H1 (cell line): ENCODE measurements around the gene ARF6. TPM values are rescaled to one million over a fixed set of nuclear protein-coding genes. Genes with fewer than 3 reads are reported as not detected.

Experiments used
- CTCF ChIA-PET: fragments of 300-600 bp; sonication (Branson Sonifier 250); formaldehyde crosslinking; loops from one replicate; lab custom pipeline; 2021; ENCODE audit not compliant: partially characterized antibody; lab: Charles Lee
- POLR2A ChIA-PET: fragments of 300-600 bp; sonication (Branson Sonifier 250); formaldehyde crosslinking; loops from one replicate; lab custom pipeline; 2021; ENCODE audit warnings: inconsistent platforms; ENCODE audit not compliant: partially characterized antibody; lab: Charles Lee
- DNase-seq, 2 experiments: peaks; one replicate each; pipeline versions ENCODE4 v3.0.0 to v3.0.0-alpha.2; 2010 to 2022; ENCODE audit warnings: low spot score in 2 of 2, low read depth in 1 of 2, mixed read lengths in 1 of 2
- FAIRE-seq: peaks from 2 replicates; lab custom pipeline; 2011; peaks lifted over from hg19 to GRCh38; lab: Jason Lieb, UNC
- H2AFZ ChIP-seq: 2 replicates; pipeline ENCODE4 v1.8.1; 2012; ENCODE audit warnings: low read length, inconsistent platforms
- H2AK5ac ChIP-seq: 2 replicates; pipeline ENCODE4 v1.6.1; 2013; ENCODE audit warnings: low read depth, low read length
- H2BK120ac ChIP-seq: replicated peaks from 2 replicates; pipeline ENCODE3; 2013; ENCODE audit warnings: low read depth, low read length, inconsistent platforms
- H2BK12ac ChIP-seq: 2 replicates; pipeline ENCODE4 v1.6.1; 2013; ENCODE audit warnings: low read depth, low read length
- H2BK15ac ChIP-seq: 2 replicates; pipeline ENCODE4 v1.6.1; 2013; ENCODE audit warnings: low read length
- H2BK20ac ChIP-seq: 2 replicates; pipeline ENCODE4 v1.6.1; 2013; ENCODE audit warnings: low read length
- H2BK5ac ChIP-seq: 2 replicates; pipeline ENCODE4 v1.6.1; 2013; ENCODE audit warnings: low read depth, low read length
- H3K14ac ChIP-seq: 2 replicates; pipeline ENCODE4 v1.6.1; 2013; ENCODE audit warnings: inconsistent platforms; ENCODE audit not compliant: insufficient read length
- H3K18ac ChIP-seq: 2 replicates; pipeline ENCODE4 v1.6.1; 2013; ENCODE audit warnings: low read length; ENCODE audit errors: extremely low read depth
- H3K23ac ChIP-seq: 2 replicates; pipeline ENCODE4 v1.6.1; 2013; ENCODE audit warnings: inconsistent platforms; ENCODE audit not compliant: insufficient read length
- H3K23me2 ChIP-seq: 2 replicates; pipeline ENCODE4 v1.6.1; 2013; ENCODE audit warnings: low read depth, low read length
- H3K27ac ChIP-seq: 2 replicates; pipeline ENCODE4 v1.6.1; 2011; ENCODE audit warnings: low read depth, low read length, inconsistent platforms
- H3K27me3 ChIP-seq, 4 experiments: replicated peaks in 1 of 4; 1 replicate in 1 of 4; 2 replicates in 3 of 4; pipeline versions ENCODE4 v1.6.1 to v1.8.1; 2011 to 2013; ENCODE audit warnings: low read length in 3 of 4, mild to moderate bottlenecking in 3 of 4, inconsistent platforms in 2 of 4, mixed read lengths in 2 of 4, moderate library complexity in 1 of 4; ENCODE audit not compliant: control insufficient read depth in 3 of 4, insufficient read depth in 3 of 4; ENCODE audit errors: extremely low read depth in 1 of 4
- H3K36me3 ChIP-seq, 4 experiments: 2 replicates each; pipeline versions ENCODE4 v1.6.1 to v1.8.1; 2011 to 2013; ENCODE audit warnings: mild to moderate bottlenecking in 4 of 4, low read length in 3 of 4, moderate library complexity in 2 of 4, control low read depth in 1 of 4, inconsistent platforms in 1 of 4; ENCODE audit not compliant: insufficient read depth in 4 of 4, control insufficient read depth in 2 of 4
- H3K4ac ChIP-seq: replicated peaks from 2 replicates; pipeline ENCODE3; 2013; ENCODE audit warnings: low read length, low read depth, mixed read lengths, inconsistent platforms; ENCODE audit not compliant: insufficient read length
- H3K4me1 ChIP-seq, 4 experiments: replicated peaks in 1 of 4; 1 replicate in 1 of 4; 2 replicates in 3 of 4; pipeline versions ENCODE4 v1.6.1 to v1.8.1; 2011 to 2013; ENCODE audit warnings: low read length in 3 of 4, inconsistent platforms in 2 of 4, mixed read lengths in 1 of 4; ENCODE audit not compliant: insufficient read depth in 4 of 4, control insufficient read depth in 3 of 4
- H3K4me2 ChIP-seq, 2 experiments: 2 replicates each; pipeline versions ENCODE4 v1.6.1 to v1.8.1; 2011 to 2013; ENCODE audit warnings: low read depth in 2 of 2, low read length in 2 of 2, control low read depth in 1 of 2, inconsistent platforms in 1 of 2, mild to moderate bottlenecking in 1 of 2; ENCODE audit not compliant: insufficient read depth in 1 of 2
- H3K4me3 ChIP-seq, 4 experiments: fragments of 200-600, 300-600 bp in 1 of 4; sonication (generic), shearing (Covaris generic), sonication (Bioruptor Twin) in 1 of 4; 2 replicates each; pipeline versions ENCODE4 v1.5.1 to v1.8.1; 2011 to 2016; ENCODE audit warnings: low read length in 4 of 4, low read depth in 3 of 4, control low read depth in 2 of 4, inconsistent platforms in 2 of 4, mild to moderate bottlenecking in 2 of 4, mixed read lengths in 1 of 4, moderate library complexity in 1 of 4; ENCODE audit not compliant: insufficient read depth in 2 of 4; ENCODE audit errors: extremely low read depth in 1 of 4
- H3K56ac ChIP-seq: replicated peaks from 2 replicates; pipeline ENCODE3; 2013; ENCODE audit warnings: low read depth, mild to moderate bottlenecking, mixed read lengths, low read length, inconsistent platforms; ENCODE audit not compliant: insufficient read length
- H3K79me1 ChIP-seq: 2 replicates; pipeline ENCODE4 v1.6.1; 2013; ENCODE audit warnings: low read depth, low read length, control low read depth
- H3K79me2 ChIP-seq, 2 experiments: 2 replicates each; pipeline versions ENCODE4 v1.6.1 to v1.8.1; 2012 to 2013; ENCODE audit warnings: low read length in 2 of 2, mild to moderate bottlenecking in 2 of 2, inconsistent platforms in 1 of 2; ENCODE audit not compliant: insufficient read depth in 2 of 2, control insufficient read depth in 1 of 2
- H3K9ac ChIP-seq, 4 experiments: replicated peaks in 1 of 4; 1 replicate in 1 of 4; 2 replicates in 3 of 4; pipeline versions ENCODE4 v1.6.1 to v1.8.1; 2011 to 2013; ENCODE audit warnings: low read depth in 3 of 4, low read length in 3 of 4, control low read depth in 2 of 4, mild to moderate bottlenecking in 2 of 4, moderate library complexity in 2 of 4, inconsistent platforms in 1 of 4; ENCODE audit errors: extremely low read depth in 1 of 4
- H3K9me3 ChIP-seq, 2 experiments: 2 replicates each; pipeline versions ENCODE4 v1.6.1 to v1.8.1; 2012 to 2013; ENCODE audit warnings: mild to moderate bottlenecking in 2 of 2, moderate library complexity in 2 of 2, control low read depth in 1 of 2, inconsistent platforms in 1 of 2, low read depth in 1 of 2, low read length in 1 of 2, mixed read lengths in 1 of 2; ENCODE audit not compliant: insufficient read depth in 2 of 2
- H4K20me1 ChIP-seq, 2 experiments: replicated peaks in 1 of 2; 2 replicates each; pipeline versions ENCODE3 to v1.8.1; 2011 to 2013; ENCODE audit warnings: inconsistent platforms in 2 of 2, low read length in 2 of 2, mild to moderate bottlenecking in 1 of 2; ENCODE audit not compliant: insufficient read depth in 2 of 2, control insufficient read depth in 1 of 2
- H4K5ac ChIP-seq: 2 replicates; pipeline ENCODE4 v1.6.1; 2013; ENCODE audit warnings: low read length, low read depth, mixed read lengths, inconsistent platforms; ENCODE audit not compliant: insufficient read length
- H4K8ac ChIP-seq: 2 replicates; pipeline ENCODE4 v1.8.0; 2013; ENCODE audit warnings: mild to moderate bottlenecking, moderate library complexity, low read length, inconsistent platforms; ENCODE audit not compliant: insufficient read depth; ENCODE audit errors: extremely low read depth
- H4K91ac ChIP-seq: replicated peaks from 2 replicates; pipeline ENCODE3; 2013; ENCODE audit warnings: low read length, mixed read lengths, inconsistent platforms; ENCODE audit not compliant: insufficient read length
- CREB1 ChIP-seq: IDR thresholded peaks from 2 replicates; pipeline ENCODE4 v1.6.1; 2012; ENCODE audit warnings: inconsistent platforms
- EGR1 ChIP-seq: IDR thresholded peaks from 2 replicates; pipeline ENCODE4 v1.6.1; 2011; ENCODE audit warnings: low read depth, low read length, borderline replicate concordance
- EP300 ChIP-seq, 2 experiments: IDR thresholded peaks; 1 replicate in 1 of 2; 2 replicates in 1 of 2; pipeline ENCODE4 v1.6.1; 2011 to 2012; ENCODE audit warnings: low read depth in 2 of 2, low read length in 2 of 2, mild to moderate bottlenecking in 2 of 2, borderline replicate concordance in 1 of 2, inconsistent platforms in 1 of 2, moderate library complexity in 1 of 2
- KDM4A ChIP-seq: IDR thresholded peaks from one replicate; pipeline ENCODE4 v1.7.1; 2012; ENCODE audit warnings: low read depth, mild to moderate bottlenecking, moderate library complexity, low read length, inconsistent platforms; ENCODE audit not compliant: severe bottlenecking
- RBBP5 ChIP-seq: IDR thresholded peaks from 2 replicates; pipeline ENCODE4 v1.7.1; 2012; ENCODE audit warnings: low read depth, mild to moderate bottlenecking, inconsistent platforms, low read length, moderate library complexity, borderline replicate concordance
- SRF ChIP-seq: IDR thresholded peaks from 2 replicates; pipeline ENCODE4 v1.6.1; 2011; ENCODE audit warnings: mild to moderate bottlenecking, low read depth, low read length, moderate library complexity
- YY1 ChIP-seq: IDR thresholded peaks from 2 replicates; pipeline ENCODE4 v1.6.1; 2011; ENCODE audit warnings: low read depth, mild to moderate bottlenecking, low read length
- WGBS, 2 experiments: shearing (Covaris generic) in 1 of 2; methylation state at CpG; one replicate each; pipeline versions ENCODE4 v1.1.6 to v1.1.7; 2013 to 2015; ENCODE audit warnings: low lambda C conversion rate in 2 of 2, mixed read lengths in 2 of 2, inconsistent platforms in 1 of 2, low coverage in 1 of 2, missing lambda C conversion rate in 1 of 2; ENCODE audit not compliant: insufficient replicate concordance in 2 of 2, insufficient coverage in 1 of 2, insufficient read length in 1 of 2; ENCODE audit errors: extremely low coverage in 1 of 2, missing lambda C conversion rate in 1 of 2; 5-methylcytosine and 5-hydroxymethylcytosine counted together
- polyA plus RNA-seq, 7 experiments: library from polyadenylated mRNA; depleted of rRNA in 3 of 7; stranded (reverse) in 5 of 7; unstranded in 2 of 7; fragments of >200 nt in 5 of 7; fragments of 200-250 nt in 2 of 7; gene quantifications; 1 replicate in 5 of 7; 2 replicates in 1 of 7; 4 replicates in 1 of 7; pipeline versions ENCODE4 v1.2.1 to v1.2.3, GENCODE V29; 2011 to 2013; ENCODE audit warnings: missing spikeins in 2 of 7, mixed read lengths in 2 of 7
- total RNA-seq: library from RNA; stranded (reverse); fragmentation: NEBNext Ultra II Directional; extraction: Animal tissue kit (Norgen Biotek cat#: 25700); gene quantifications from 2 replicates; pipeline ENCODE4 v1.2.1, GENCODE V29; 2021

Gene ARF6
- total and polyA plus RNA-seq, 2 of the 8 experiments (the other 6 are each of a cell fraction or from before 2014, with no cell fraction given) = 17.2 to 56.7 TPM

GRCh38 chr14:49893309-49894213 is 679 bp downstream of the ARF6 start:
- Histone ChIP-seq H4K91ac (peak overlapping the region; percentile 34), H4K5ac (peak overlapping the region; percentile 97), H3K23me2 (peaks cover 3% of the 10 kb centered on the region; the same call in 1 of the 2 replicates), H3K4me1 (no peaks in the 10 kb centered on the region; a peak in 2 of 7 replicates), H2BK20ac (no peak overlapping the region), H3K18ac (0 out of 2 replicates have a peak overlapping the region, but pooled peaks have one; percentile 19), H3K4me3 (peak overlapping the region; percentile 82 to 93 (median 84)), H3K14ac (no peak overlapping the region), H3K23ac (no peak overlapping the region), H3K27me3 (no peaks in the 10 kb centered on the region), H3K79me2 (peaks cover 8 to 49% of the 10 kb centered on the region in 2 experiments), H4K8ac (peak overlapping the region; percentile 99), H3K4me2 (peak overlapping the region; percentile 83 to 89), H3K9me3 (no peaks in the 10 kb centered on the region), H2BK12ac (no peak overlapping the region), H3K79me1 (no peaks in the 10 kb centered on the region), H3K9ac (peak overlapping the region; percentile 93 to 98 (median 96)), H3K27ac (peak overlapping the region; percentile 88), H4K20me1 (peaks cover 8 to 14% of the 10 kb centered on the region in 2 experiments), H3K56ac (peak overlapping the region; percentile 86), H2BK5ac (peak overlapping the region; percentile 8; the same call in 1 of the 2 replicates), H2AK5ac (no peak overlapping the region), H2AFZ (no peak overlapping the region), H3K4ac (no peak overlapping the region), H3K36me3 (peaks cover 0 to 17% (median 0%) of the 10 kb centered on the region in 4 experiments; a peak in 1 of 8 replicates), H2BK120ac (no peak overlapping the region), H2BK15ac (no peak overlapping the region)
- DNase-seq (no peak), FAIRE-seq (no peak)
- WGBS, 2 experiments = 3% methylated on average over 67 of the region's 85 CpGs; no CpG with 5 or more reads in 1 of the 2 experiments
- ChIA-PET CTCF (interaction anchor here (0.8 to 1.9 kb wide), 4 partner anchors 8 to 31 kb away, joined by 3 to 7 read pairs (median 4); no protein-coding TSS in a partner anchor), POLR2A (interaction anchor here (0.6 to 2.6 kb wide), 12 partner anchors 9 to 255 kb away, joined by 3 to 22 read pairs (median 4); partner anchors contain the start of genes NEMF and VCPKMT)
- peak; percentile 82 for TF ChIP-seq RBBP5
- TF ChIP-seq YY1 = 0 out of 2 replicates have a peak, but pooled peaks have one; percentile 33
- no peak for TF ChIP-seq EP300 (IDR thresholded peaks at IDR 0.05; ENCODE audit: borderline replicate concordance in 1 of 2, low read depth in 2 of 2, low read length in 2 of 2)
- TF ChIP-seq SRF = no peak
- peak; percentile 43; the same call in 1 of the 2 replicates for TF ChIP-seq EGR1
- TF ChIP-seq KDM4A = peak; percentile 38
- TF ChIP-seq CREB1 = no peak
